ENCODE results near the gene SLC34A1. TPM values are rescaled to one million over a fixed set of nuclear protein-coding genes. Genes with fewer than 3 reads are reported as not detected.

The SLC34A1 gene
- total RNA-seq, 2 donors from 2014 or later: not detected

GRCh38 chr5:177355162-177355867, 28.9 kb upstream of the SLC34A1 start:
- no peak for DNase-seq
- intact Hi-C loops (cut with DNase I): no loop called here
- Histone ChIP-seq H3K9ac (ENCODE audit: low read depth in 2 of 2, low read length in 2 of 2) (no peak overlapping the region), H3K9me3 (no peaks in the 10 kb centered on the region), H3K4me3 (no peak overlapping the region), H3K4me1 (peaks cover 11% of the 10 kb centered on the region), H3K27me3 (no peaks in the 10 kb centered on the region), H3K27ac (no peak overlapping the region), H3K36me3 (no peaks in the 10 kb centered on the region)
- no peak for TF ChIP-seq CTCF (IDR thresholded peaks at IDR 0.05)

GRCh38 chr5:177355868-177356168, 28.4 kb upstream of the SLC34A1 start:
- no peak for DNase-seq
- Histone ChIP-seq H3K9ac (ENCODE audit: low read depth in 2 of 2, low read length in 2 of 2) (no peak overlapping the region), H3K4me1 (peaks cover 7% of the 10 kb centered on the region), H3K27me3 (no peaks in the 10 kb centered on the region), H3K27ac (no peak overlapping the region), H3K36me3 (no peaks in the 10 kb centered on the region), H3K4me3 (no peak overlapping the region), H3K9me3 (no peaks in the 10 kb centered on the region)
- intact Hi-C loops (cut with DNase I): no loop called here
- no peak for TF ChIP-seq CTCF (IDR thresholded peaks at IDR 0.05)

GRCh38 chr5:177356746-177357145, 27.5 kb upstream of the SLC34A1 start:
- no peak overlapping the region for H3K4me3 ChIP-seq
- no peak for DNase-seq
- no peak overlapping the region for H3K27ac ChIP-seq
- H3K27me3 ChIP-seq: no peaks in the 10 kb centered on the region
- no peak overlapping the region for H3K9ac ChIP-seq (ENCODE audit: low read depth in 2 of 2, low read length in 2 of 2)
- no peaks in the 10 kb centered on the region for H3K9me3 ChIP-seq
- intact Hi-C loops (cut with DNase I): no loop called here
- H3K36me3 ChIP-seq: no peaks in the 10 kb centered on the region
- no peak for TF ChIP-seq CTCF (IDR thresholded peaks at IDR 0.05)
- H3K4me1 ChIP-seq: peaks cover 7% of the 10 kb centered on the region

- intact Hi-C loops (cut with DNase I): no loop called here
- Histone ChIP-seq H3K9ac (ENCODE audit: low read depth in 2 of 2, low read length in 2 of 2) (no peak overlapping the region), H3K9me3 (no peaks in the 10 kb centered on the region), H3K4me3 (no peak overlapping the region), H3K27me3 (no peaks in the 10 kb centered on the region), H3K4me1 (peaks cover 7% of the 10 kb centered on the region), H3K36me3 (no peaks in the 10 kb centered on the region), H3K27ac (no peak overlapping the region)
- no peak for DNase-seq
- no peak for TF ChIP-seq CTCF (IDR thresholded peaks at IDR 0.05)
Observed at GRCh38 chr5:177357146-177357458, 27.1 kb upstream of the SLC34A1 start.

- Histone ChIP-seq H3K36me3 (no peaks in the 10 kb centered on the region), H3K4me3 (peak within 1 kb of the TSS; percentile 48), H3K9ac (ENCODE audit: low read depth in 2 of 2, low read length in 2 of 2) (peak within 1 kb of the TSS; percentile 64 to 75), H3K4me1 (peaks cover 7% of the 10 kb centered on the region), H3K9me3 (no peaks in the 10 kb centered on the region), H3K27me3 (no peaks in the 10 kb centered on the region), H3K27ac (peak within 1 kb of the TSS; percentile 48)
- DNase-seq: peak; percentile 71
- TF ChIP-seq CTCF (IDR thresholded peaks at IDR 0.05): no peak
- intact Hi-C loops (cut with DNase I): no loop called here
Observed at GRCh38 chr5:177357459-177358351, 26.5 kb upstream of the SLC34A1 start, which contains the start of gene RGS14. Gene RGS14, plus strand, starts transcription at chr5:177357924. Its CDS starts 101 bp downstream, at chr5:177358025.

Data from colonic mucosa (tissue), 4 donors.